HCT116 (cell line): ENCODE results near the gene LRRC70. TPM values are rescaled to one million over a fixed set of nuclear protein-coding genes. Genes with fewer than 3 reads are reported as not detected.
"Not testable (repeated sequence)": the region's sequence is repeated elsewhere in the genome, so short reads cannot be mapped to it uniquely, and the experiment has no call there.

Experiments used
- ATAC-seq: fragments of 200-7000 bp; cut with Tn5 transposase; 2 replicates; pipeline ENCODE4 v1.9.1; 2020; ENCODE audit warnings: mild to moderate bottlenecking, moderate library complexity
- BruUV-seq: library from RNA; stranded (reverse); fragments of 400-500 nt; replicated peaks from 2 replicates; lab custom pipeline; 2021; lab: Mats Ljungman, UMichigan
- CTCF ChIA-PET: fragments of 300-600 bp; sonication (Branson Sonifier 250); formaldehyde crosslinking; loops from one replicate; lab custom pipeline; 2021; ENCODE audit warnings: antibody characterized with exemption; lab: Charles Lee
- POLR2A ChIA-PET: fragments of 300-600, 350-600 bp; sonication (Branson Sonifier 250); formaldehyde crosslinking; loops from one replicate; lab custom pipeline; 2021; ENCODE audit warnings: antibody characterized with exemption; lab: Charles Lee
- RAD21 ChIA-PET, 2 experiments: fragments of 300-600 bp; sonication (Branson Sonifier 250); formaldehyde crosslinking; loops; one replicate each; lab custom pipeline; 2023; ENCODE audit warnings: low total read pairs in 2 of 2; ENCODE audit not compliant: uncharacterized antibody in 2 of 2, unreplicated experiment in 2 of 2, low non-redundant PET in 1 of 2; lab: Charles Lee
- DNase-seq: peaks from one replicate; pipeline ENCODE4 v3.0.0-alpha.2; 2010; ENCODE audit warnings: low read depth, low spot score
- H2AFZ ChIP-seq: fragments of 200-600 bp; shearing (Covaris generic), sonication (generic); 2 replicates; pipeline ENCODE4 v1.6.1; 2017; ENCODE audit warnings: low read depth, mixed run types, mixed read lengths, antibody characterized with exemption, low read length; ENCODE audit not compliant: poor library complexity, severe bottlenecking
- H3K27ac ChIP-seq: 2 replicates; pipeline ENCODE4 v1.5.1; 2012; ENCODE audit warnings: low read depth, low read length
- H3K27me3 ChIP-seq: fragments of 200-600 bp; sonication (generic); 2 replicates; pipeline ENCODE4 v1.6.1; 2016; ENCODE audit warnings: mixed run types, low read length, mixed read lengths; ENCODE audit not compliant: insufficient read depth
- H3K36me3 ChIP-seq, 2 experiments: fragments of 200-500 bp in 1 of 2; fragments of 200-600 bp in 1 of 2; sonication (Bioruptor generic) in 1 of 2; sonication (generic) in 1 of 2; 2 replicates each; pipeline versions ENCODE4 v1.5.1 to v1.6.1; 2014 to 2016; ENCODE audit warnings: low read length in 2 of 2, inconsistent platforms in 1 of 2, mixed read lengths in 1 of 2, mixed run types in 1 of 2; ENCODE audit not compliant: insufficient read depth in 2 of 2, control insufficient read depth in 1 of 2
- H3K4me1 ChIP-seq, 2 experiments: fragments of 200-600 bp in 1 of 2; sonication (generic) in 1 of 2; 2 replicates each; pipeline versions ENCODE4 v1.5.1 to v1.6.1; 2012 to 2017; ENCODE audit warnings: low read length in 2 of 2, inconsistent platforms in 1 of 2, mild to moderate bottlenecking in 1 of 2, mixed read lengths in 1 of 2, mixed run types in 1 of 2, moderate library complexity in 1 of 2; ENCODE audit not compliant: insufficient read depth in 2 of 2, control insufficient read depth in 1 of 2
- H3K4me2 ChIP-seq: fragments of 200-600 bp; sonication (generic); 2 replicates; pipeline ENCODE4 v1.6.1; 2017; ENCODE audit warnings: mixed run types, low read length, mixed read lengths
- H3K4me3 ChIP-seq, 2 experiments: fragments of 200-600 bp in 1 of 2; sonication (generic) in 1 of 2; replicated peaks in 1 of 2; 2 replicates each; pipeline ENCODE4 v1.5.1; 2011 to 2016; ENCODE audit warnings: low read length in 2 of 2, control low read depth in 1 of 2, low read depth in 1 of 2, mild to moderate bottlenecking in 1 of 2, mixed read lengths in 1 of 2, mixed run types in 1 of 2
- H3K79me2 ChIP-seq: fragments of 200-600 bp; sonication (generic); 2 replicates; pipeline ENCODE4 v1.6.1; 2017; ENCODE audit warnings: mild to moderate bottlenecking, mixed run types, low read length, moderate library complexity, mixed read lengths; ENCODE audit not compliant: insufficient read depth
- H3K9ac ChIP-seq: fragments of 200-600 bp; sonication (generic); 2 replicates; pipeline ENCODE4 v1.6.1; 2016; ENCODE audit warnings: low read length, mixed read lengths
- H3K9me2 ChIP-seq: fragments of 200-600 bp; sonication (generic), shearing (Covaris generic); 2 replicates; pipeline ENCODE4 v1.6.1; 2017; ENCODE audit warnings: mixed run types, mild to moderate bottlenecking, moderate library complexity; ENCODE audit not compliant: insufficient read depth
- H3K9me3 ChIP-seq, 2 experiments: fragments of 200-500 bp in 1 of 2; fragments of 200-600 bp in 1 of 2; sonication (Bioruptor generic) in 1 of 2; sonication (generic) in 1 of 2; 2 replicates each; pipeline ENCODE4 v1.6.1; 2014 to 2017; ENCODE audit warnings: low read length in 2 of 2, mixed read lengths in 2 of 2, inconsistent platforms in 1 of 2, low read depth in 1 of 2, mild to moderate bottlenecking in 1 of 2, mixed run types in 1 of 2, moderate library complexity in 1 of 2; ENCODE audit not compliant: control insufficient read depth in 1 of 2, insufficient read depth in 1 of 2
- H4K20me1 ChIP-seq: fragments of 200-600 bp; sonication (generic), shearing (Covaris generic); 2 replicates; pipeline ENCODE4 v1.6.1; 2017; ENCODE audit warnings: mixed run types, mild to moderate bottlenecking, moderate library complexity; ENCODE audit not compliant: insufficient read depth
- ATF3 ChIP-seq: IDR thresholded peaks from 2 replicates; pipeline ENCODE4 v1.6.1; 2012
- CEBPB ChIP-seq: IDR thresholded peaks from 2 replicates; pipeline ENCODE4 v1.6.1; 2012; ENCODE audit warnings: low read depth
- FOSL1 ChIP-seq: IDR thresholded peaks from 2 replicates; pipeline ENCODE4 v1.6.1; 2012; ENCODE audit warnings: low read depth
- JUND ChIP-seq: IDR thresholded peaks from 2 replicates; pipeline ENCODE4 v1.6.1; 2012
- RAD21 ChIP-seq: IDR thresholded peaks from 2 replicates; pipeline ENCODE4 v1.6.1; 2012; ENCODE audit warnings: low read depth, mild to moderate bottlenecking
- YY1 ChIP-seq: IDR thresholded peaks from 2 replicates; pipeline ENCODE4 v1.6.1; 2011; ENCODE audit warnings: low read length, low read depth, moderate library complexity, mild to moderate bottlenecking; ENCODE audit not compliant: insufficient replicate concordance; ENCODE audit errors: extremely low read depth
- ZFX ChIP-seq: fragments of 450-650 bp; IDR thresholded peaks from 2 replicates; pipeline ENCODE4 v1.6.1; 2017
- ZNF274 ChIP-seq: fragments of 200-500 bp; sonication (Bioruptor generic); IDR thresholded peaks from 2 replicates; pipeline ENCODE4 v1.6.1; 2014; ENCODE audit warnings: mild to moderate bottlenecking, low read depth, low read length, inconsistent platforms
- intact Hi-C: fragments of 100-400 bp; cut with micrococcal nuclease; formaldehyde crosslinking; loops from 2 replicates; pipeline ENCODE4 v1.10.0; 2022
- total RNA-seq: library from RNA; stranded (reverse); gene quantifications from one replicate; pipeline ENCODE4 v1.2.1, GENCODE V29; 2021; ENCODE audit not compliant: unreplicated experiment
- TF ChIP-seq, protein P1 (sequence below): IDR thresholded peaks from 2 replicates; pipeline ENCODE4 v1.6.1; 2012

LRRC70 gene
- total RNA-seq, 1 experiment from 2014 or later: 0.37 TPM

DNA sequence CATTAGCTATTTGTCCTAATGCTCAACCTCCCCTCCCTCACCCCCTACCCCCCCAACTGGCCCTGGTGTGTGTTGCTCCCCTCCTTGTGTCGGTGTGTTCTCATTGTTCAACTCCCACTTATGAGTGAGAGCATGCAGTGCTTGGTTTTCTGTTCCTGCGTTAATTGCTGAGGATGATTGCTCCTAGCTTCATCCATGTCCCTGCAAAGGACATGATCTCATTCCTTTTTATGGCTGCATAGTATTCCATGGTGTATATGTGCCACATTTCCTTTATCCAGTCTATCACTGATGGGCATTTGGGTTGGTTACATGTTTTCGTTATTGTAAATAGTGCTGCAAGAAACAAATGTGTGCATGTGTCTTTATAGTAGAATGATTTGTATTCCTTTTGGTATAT lies 12.9 kb upstream of the LRRC70 start:
- H3K9me3 ChIP-seq, H3K4me1 ChIP-seq, CTCF ChIA-PET, H3K27ac ChIP-seq, ATAC-seq, H3K9ac ChIP-seq, intact Hi-C loops, RAD21 ChIA-PET, H3K9me2 ChIP-seq, BruUV-seq, POLR2A ChIA-PET, H3K27me3 ChIP-seq, H4K20me1 ChIP-seq, H2AFZ ChIP-seq, H3K4me2 ChIP-seq, H3K36me3 ChIP-seq, DNase-seq, H3K4me3 ChIP-seq: not testable (repeated sequence)
- H3K79me2 ChIP-seq: peaks cover 12% of the 10 kb centered on the region; the same call in 1 of the 2 replicates

DNA sequence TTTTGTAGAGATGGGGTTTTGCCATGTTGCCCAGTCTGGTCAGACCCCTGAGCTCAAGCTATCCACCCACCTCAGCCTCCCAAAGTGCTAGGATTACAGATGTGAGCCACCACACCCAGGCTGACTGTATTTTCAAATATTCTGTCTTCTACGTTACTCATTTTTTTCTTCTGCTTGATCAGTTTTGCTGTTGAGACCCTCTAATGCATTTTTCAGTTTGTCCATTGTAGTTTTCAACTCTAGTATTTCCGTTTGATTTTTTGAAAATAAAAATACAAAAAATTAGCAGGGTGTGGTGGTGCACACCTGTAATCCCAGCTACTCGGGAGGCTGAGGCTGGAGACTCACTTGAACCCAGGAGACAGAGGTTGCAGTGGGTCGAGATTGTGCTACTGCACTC lies 10.5 kb upstream of the LRRC70 start:
- TF ChIP-seq RAD21 (no peak), YY1 (no peak), ATF3 (no peak), FOSL1 (no peak), ZFX (no peak), CEBPB (no peak), JUND (no peak), ZNF274 (no peak)
- TF ChIP-seq, protein P1, sequence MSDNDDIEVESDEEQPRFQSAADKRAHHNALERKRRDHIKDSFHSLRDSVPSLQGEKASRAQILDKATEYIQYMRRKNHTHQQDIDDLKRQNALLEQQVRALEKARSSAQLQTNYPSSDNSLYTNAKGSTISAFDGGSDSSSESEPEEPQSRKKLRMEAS: no peak
- H4K20me1 ChIP-seq: no peaks in the 10 kb centered on the region; the same call in 1 of the 2 replicates
- BruUV-seq: no TSS peak
- H3K79me2 ChIP-seq: peaks cover 13% of the 10 kb centered on the region; the same call in 1 of the 2 replicates
- no peak overlapping the region for H2AFZ ChIP-seq
- ChIA-PET RAD21 (no interaction called here), POLR2A (no interaction called here), CTCF (no interaction called here)
- no peaks in the 10 kb centered on the region for H3K4me1 ChIP-seq
- no peaks in the 10 kb centered on the region for H3K27me3 ChIP-seq
- H3K27ac ChIP-seq: no peak overlapping the region
- H3K4me3 ChIP-seq: no peak overlapping the region
- DNase-seq (no peak), ATAC-seq (no peak)
- H3K9me2 ChIP-seq: no peaks in the 10 kb centered on the region
- intact Hi-C loops: no loop called here
- no peaks in the 10 kb centered on the region for H3K9me3 ChIP-seq
- no peak overlapping the region for H3K9ac ChIP-seq
- H3K36me3 ChIP-seq: no peaks in the 10 kb centered on the region
- H3K4me2 ChIP-seq: no peak overlapping the region
